Measurements from ENCODE around the gene ZCCHC9.

DNA sequence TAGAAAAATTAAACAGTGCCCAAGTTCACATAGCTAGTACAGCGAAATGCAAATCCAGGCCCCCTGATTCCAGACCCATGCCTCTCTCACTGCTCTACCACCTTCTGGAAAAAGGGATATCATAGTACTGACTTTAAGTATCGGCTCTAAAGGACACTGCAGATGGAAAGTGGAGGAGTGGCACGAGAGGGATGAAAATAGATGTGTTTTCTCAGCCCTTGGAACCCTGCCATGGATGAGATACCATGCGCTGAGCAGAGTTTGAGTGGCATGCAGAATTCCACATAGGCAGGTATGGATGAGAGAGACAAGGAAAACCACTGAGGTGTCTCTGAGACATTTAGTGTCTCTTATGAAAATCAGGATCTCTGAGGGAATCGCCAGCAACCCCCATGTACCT lies 49.5 kb upstream of the ZCCHC9 start:
- TF ChIP-seq, protein P1, sequence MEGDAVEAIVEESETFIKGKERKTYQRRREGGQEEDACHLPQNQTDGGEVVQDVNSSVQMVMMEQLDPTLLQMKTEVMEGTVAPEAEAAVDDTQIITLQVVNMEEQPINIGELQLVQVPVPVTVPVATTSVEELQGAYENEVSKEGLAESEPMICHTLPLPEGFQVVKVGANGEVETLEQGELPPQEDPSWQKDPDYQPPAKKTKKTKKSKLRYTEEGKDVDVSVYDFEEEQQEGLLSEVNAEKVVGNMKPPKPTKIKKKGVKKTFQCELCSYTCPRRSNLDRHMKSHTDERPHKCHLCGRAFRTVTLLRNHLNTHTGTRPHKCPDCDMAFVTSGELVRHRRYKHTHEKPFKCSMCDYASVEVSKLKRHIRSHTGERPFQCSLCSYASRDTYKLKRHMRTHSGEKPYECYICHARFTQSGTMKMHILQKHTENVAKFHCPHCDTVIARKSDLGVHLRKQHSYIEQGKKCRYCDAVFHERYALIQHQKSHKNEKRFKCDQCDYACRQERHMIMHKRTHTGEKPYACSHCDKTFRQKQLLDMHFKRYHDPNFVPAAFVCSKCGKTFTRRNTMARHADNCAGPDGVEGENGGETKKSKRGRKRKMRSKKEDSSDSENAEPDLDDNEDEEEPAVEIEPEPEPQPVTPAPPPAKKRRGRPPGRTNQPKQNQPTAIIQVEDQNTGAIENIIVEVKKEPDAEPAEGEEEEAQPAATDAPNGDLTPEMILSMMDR (IDR thresholded peaks at IDR 0.05), result no peak
- TF ChIP-seq POLR2A (IDR thresholded peaks at IDR 0.05), result no peak

Measured in right lobe of liver (tissue), 4 donors.